GM03348 (cell line): ENCODE data around the gene RHOB.
"Not testable (repeated sequence)": the region's sequence is repeated elsewhere in the genome, so short reads cannot be mapped to it uniquely, and the experiment has no call there.

Experiments
- DNase-seq: peaks from one replicate; pipeline ENCODE4 v3.0.0; 2012; ENCODE audit warnings: low spot score

Gene RHOB

GRCh38 chr2:20454036-20454981 lies 7.4 kb downstream of the RHOB start:
- DNase-seq, result no peak

DNA sequence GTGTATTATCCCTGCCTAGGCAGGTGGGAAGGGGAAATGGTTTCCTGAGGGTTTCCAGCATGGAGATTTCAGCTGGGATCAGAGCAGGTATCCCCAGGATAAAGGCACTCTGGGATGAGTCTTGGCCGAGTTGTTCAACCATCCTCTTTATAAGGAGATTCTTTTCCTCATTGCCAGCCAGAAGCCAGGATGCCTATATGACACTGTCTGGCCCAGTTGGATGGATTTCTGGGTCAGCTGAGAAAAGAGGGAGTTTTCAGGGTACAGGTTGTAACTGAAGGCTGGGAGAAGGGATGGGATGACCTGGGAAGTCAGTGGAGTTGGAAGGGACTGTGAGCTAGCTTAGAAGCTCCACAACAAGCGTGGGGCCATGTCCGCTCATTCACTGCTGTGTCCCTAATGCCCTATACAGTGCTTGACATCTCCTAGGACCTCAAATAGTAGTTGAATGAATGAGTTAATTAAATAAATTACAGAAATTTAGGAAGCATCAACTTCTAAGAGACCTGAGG lies 8.3 kb downstream of the RHOB start:
- DNase-seq, result no peak

GRCh38 chr2:20456116-20456571 lies 9.3 kb downstream of the RHOB start:
- DNase-seq, result no peak

GRCh38 chr2:20456636-20457426 lies 10.0 kb downstream of the RHOB start:
- DNase-seq, result no peak

DNA sequence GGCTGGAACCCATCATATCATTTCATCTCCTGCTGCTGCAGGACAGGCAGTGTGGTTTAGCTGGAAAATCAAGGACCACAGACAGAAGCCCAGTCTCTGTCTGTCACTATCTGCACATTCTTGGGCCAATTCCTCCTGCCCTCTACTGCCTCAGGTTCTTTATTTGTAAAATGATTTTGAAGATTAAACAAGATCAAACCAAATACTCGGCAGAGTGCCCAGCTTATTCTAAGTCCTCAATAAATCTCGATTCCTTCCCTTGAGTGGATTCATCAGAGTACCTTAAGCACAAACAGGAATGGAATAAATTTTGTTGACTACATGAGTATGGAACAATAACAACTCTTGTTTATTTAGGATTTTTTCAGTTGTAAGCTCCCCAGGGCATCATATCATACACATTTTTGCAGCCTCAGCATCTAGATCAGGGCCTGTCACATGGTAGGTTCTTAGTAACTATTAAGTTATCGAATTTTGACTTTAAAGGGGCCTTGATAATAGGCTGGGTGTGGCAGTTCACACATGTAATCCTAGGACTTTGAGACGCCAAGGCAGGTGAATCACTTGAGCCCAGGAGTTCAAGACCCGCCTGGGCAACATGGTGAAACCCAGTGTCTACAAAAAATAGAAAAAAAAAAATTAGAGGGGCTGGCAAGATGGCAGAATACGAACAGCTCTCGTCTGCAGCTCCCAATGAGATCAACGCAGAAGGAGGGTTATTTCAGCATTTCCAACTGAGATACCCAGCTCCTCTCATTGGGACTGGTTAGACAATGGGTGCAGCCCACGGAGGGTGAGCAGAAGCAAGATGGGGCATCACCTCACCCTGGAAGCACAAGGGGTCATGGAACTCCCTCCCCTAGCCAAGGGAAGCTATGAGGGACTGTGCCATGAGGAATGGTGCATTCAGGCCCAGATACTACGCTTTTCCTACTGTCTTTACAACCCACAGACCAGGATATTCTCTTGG lies 11.1 kb downstream of the RHOB start:
- no peak for DNase-seq

- DNase-seq, result not testable (repeated sequence)
Observed at GRCh38 chr2:20458737-20459484, 12.0 kb downstream of the RHOB start.

- DNase-seq, result no peak
Observed at GRCh38 chr2:20465716-20466394, 19.0 kb downstream of the RHOB start.

GRCh38 chr2:20467789-20468548 lies 21.1 kb downstream of the RHOB start:
- no peak for DNase-seq

DNA sequence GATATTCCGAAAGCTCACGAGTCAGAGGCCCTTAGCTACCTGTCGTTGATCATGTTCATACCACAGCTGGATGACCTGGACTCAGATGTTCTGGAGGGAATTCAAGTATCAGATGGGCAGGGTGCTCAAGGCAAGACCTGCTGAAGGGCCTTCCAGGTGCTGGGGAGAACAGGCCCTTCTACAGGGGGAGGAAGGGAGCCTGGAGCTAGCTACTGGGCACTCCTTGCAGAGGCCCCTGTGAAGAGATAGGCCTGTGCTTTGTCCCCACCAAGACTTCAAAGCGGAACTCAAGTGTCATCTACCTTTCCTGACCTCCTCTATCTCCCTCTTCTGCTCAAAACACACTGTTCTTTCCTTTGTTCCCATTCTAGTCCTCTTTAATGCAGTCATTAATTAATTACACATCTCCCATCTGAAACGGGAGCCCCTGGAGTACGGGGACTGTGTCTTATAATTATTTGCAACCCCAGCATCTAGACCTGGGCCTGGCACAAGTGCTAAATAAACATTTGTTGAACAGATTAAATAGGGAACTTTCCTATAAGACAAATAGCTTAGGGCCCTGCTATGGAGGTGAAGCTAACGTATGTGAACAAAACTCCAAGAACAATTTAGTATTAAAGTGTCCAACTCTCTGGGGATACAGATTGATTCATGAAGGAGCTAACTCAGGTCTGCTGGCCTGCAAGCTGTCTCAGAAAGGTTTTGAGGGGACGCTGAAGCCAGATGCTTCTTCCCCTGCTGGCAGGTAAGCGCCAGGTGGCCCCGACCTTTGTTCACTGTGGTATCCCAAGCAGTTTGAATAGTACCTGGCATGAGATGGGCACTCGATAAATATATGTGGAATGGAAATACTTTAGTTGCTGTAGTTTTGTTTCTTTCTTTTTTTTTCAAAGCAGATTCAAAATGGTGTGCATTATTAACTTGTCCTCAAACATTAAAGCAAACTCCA lies 22.0 kb downstream of the RHOB start:
- no peak for DNase-seq

DNA sequence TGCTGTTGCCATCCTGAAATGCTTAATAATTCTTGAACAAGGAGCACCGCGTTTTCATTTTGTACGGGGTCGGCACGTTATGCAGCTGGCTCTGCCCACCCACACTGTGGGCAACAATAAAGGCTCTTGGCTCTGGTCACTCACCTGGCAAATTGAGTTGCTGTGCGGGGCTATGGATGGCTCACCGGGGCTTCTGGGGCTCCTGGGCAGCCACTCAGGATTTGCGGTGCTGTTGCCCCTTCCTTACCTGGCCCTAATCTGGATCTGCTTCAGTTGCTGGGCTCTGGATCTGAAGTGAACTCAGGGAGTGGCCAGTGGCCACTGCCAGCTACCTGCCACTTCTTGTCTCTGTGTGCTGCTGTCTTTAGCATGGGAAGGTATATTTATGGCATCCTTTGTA lies 22.7 kb downstream of the RHOB start:
- no peak for DNase-seq

GRCh38 chr2:20470211-20470610 lies 23.3 kb downstream of the RHOB start:
- no peak for DNase-seq

GRCh38 chr2:20471148-20471547 lies 24.3 kb downstream of the RHOB start:
- no peak for DNase-seq

DNA sequence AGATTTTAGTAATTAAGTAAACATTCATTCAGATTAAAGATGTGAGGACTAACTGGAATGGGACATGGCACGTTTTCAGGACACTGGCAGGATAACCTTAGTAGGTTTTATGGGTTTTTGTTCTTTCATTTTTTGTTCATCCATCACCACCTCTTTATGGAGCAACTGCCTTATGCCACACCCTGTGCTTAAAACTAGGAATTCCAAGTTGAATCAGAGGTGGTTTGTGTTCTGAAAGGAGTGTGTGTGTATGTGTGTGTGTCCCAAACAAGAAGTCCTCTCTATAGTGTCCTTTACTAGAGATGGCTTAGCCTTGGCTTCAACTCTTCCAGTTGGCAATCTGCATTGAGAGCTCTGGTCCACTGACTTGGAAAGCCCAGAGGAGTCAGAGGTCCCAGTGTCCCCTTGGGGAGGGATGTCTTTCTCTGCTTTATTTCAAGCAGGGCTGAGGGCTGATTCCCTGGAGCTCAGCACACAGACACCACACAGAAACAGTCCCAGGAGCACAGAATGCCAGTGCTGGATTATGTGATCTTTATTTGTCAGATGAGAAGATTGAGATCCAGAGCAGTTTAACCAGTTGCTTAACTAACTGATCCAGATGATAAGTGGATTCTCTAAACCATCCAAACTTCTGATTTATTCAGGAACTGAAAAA lies 25.2 kb downstream of the RHOB start:
- DNase-seq, result no peak

GRCh38 chr2:20472569-20472968 lies 25.7 kb downstream of the RHOB start:
- DNase-seq, result no peak

GRCh38 chr2:20473128-20473527 lies 26.3 kb downstream of the RHOB start:
- DNase-seq, result no peak

GRCh38 chr2:20474757-20475566 lies 28.1 kb downstream of the RHOB start:
- DNase-seq, result no peak

GRCh38 chr2:20475567-20475952 lies 28.7 kb downstream of the RHOB start:
- no peak for DNase-seq
